Common myeloid progenitor, CD34-positive (primary cell): ENCODE results near the gene EMC1.

ENCODE experiments used
- CTCF ChIA-PET: fragments of 350-600 bp; sonication (Branson Sonifier 250); formaldehyde crosslinking; loops from one replicate; lab custom pipeline; 2021; ENCODE audit warnings: antibody characterized with exemption; lab: Charles Lee
- POLR2A ChIA-PET: fragments of 350-600 bp; sonication (Branson Sonifier 250); formaldehyde crosslinking; loops from one replicate; lab custom pipeline; 2021; ENCODE audit warnings: antibody characterized with exemption; lab: Charles Lee
- DNase-seq, 3 donors: peaks; one replicate each; pipeline versions ENCODE4 v3.0.0 to v3.0.0-alpha.2; 2013
- H3K27ac ChIP-seq, 2 experiments: 1 replicate in 1 of 2; 2 replicates in 1 of 2; pipeline ENCODE4 v1.7.0; 2013; ENCODE audit warnings: inconsistent platforms in 2 of 2, low read length in 2 of 2, mild to moderate bottlenecking in 2 of 2, low read depth in 1 of 2, moderate library complexity in 1 of 2; ENCODE audit not compliant: severe bottlenecking in 2 of 2, insufficient read depth in 1 of 2, poor library complexity in 1 of 2
- H3K27me3 ChIP-seq, 5 experiments: replicated peaks in 2 of 5; 1 replicate in 3 of 5; 2 replicates in 2 of 5; pipeline versions ENCODE4 v1.6.1 to v1.7.0; 2013; ENCODE audit warnings: low read length in 4 of 5, mild to moderate bottlenecking in 2 of 5, moderate library complexity in 2 of 5, inconsistent platforms in 1 of 5; ENCODE audit not compliant: insufficient read depth in 5 of 5, control insufficient read depth in 4 of 5
- H3K36me3 ChIP-seq, 4 experiments: 1 replicate in 2 of 4; 2 replicates in 2 of 4; pipeline versions ENCODE4 v1.6.1 to v1.7.0; 2013; ENCODE audit warnings: low read length in 3 of 4, control low read depth in 1 of 4, mild to moderate bottlenecking in 1 of 4; ENCODE audit not compliant: control insufficient read depth in 4 of 4, insufficient read depth in 4 of 4
- H3K4me1 ChIP-seq, 4 experiments: 1 replicate in 3 of 4; 2 replicates in 1 of 4; pipeline versions ENCODE4 v1.6.1 to v1.7.1; 2013; ENCODE audit warnings: low read length in 3 of 4, mild to moderate bottlenecking in 3 of 4, control low read depth in 1 of 4, inconsistent platforms in 1 of 4, moderate library complexity in 1 of 4; ENCODE audit not compliant: control insufficient read depth in 4 of 4, insufficient read depth in 4 of 4; ENCODE audit errors: control extremely low read depth in 1 of 4
- H3K4me3 ChIP-seq, 7 experiments: 1 replicate in 4 of 7; 2 replicates in 3 of 7; pipeline versions ENCODE4 v1.5.1 to v1.7.0; 2013; ENCODE audit warnings: mild to moderate bottlenecking in 7 of 7, low read length in 6 of 7, moderate library complexity in 6 of 7, inconsistent platforms in 2 of 7, low read depth in 2 of 7, control low read depth in 1 of 7; ENCODE audit not compliant: insufficient read depth in 4 of 7, control insufficient read depth in 1 of 7; ENCODE audit errors: extremely low read depth in 1 of 7
- H3K9me3 ChIP-seq, 5 experiments: 1 replicate in 4 of 5; 2 replicates in 1 of 5; pipeline versions ENCODE4 v1.6.1 to v1.7.1; 2013; ENCODE audit warnings: low read length in 4 of 5, mild to moderate bottlenecking in 2 of 5, inconsistent platforms in 1 of 5, low read depth in 1 of 5, moderate library complexity in 1 of 5; ENCODE audit not compliant: control insufficient read depth in 4 of 5, insufficient read depth in 2 of 5; ENCODE audit errors: control extremely low read depth in 1 of 5
- WGBS: methylation state at CpG from one replicate; pipeline ENCODE4 v1.1.5; 2013; ENCODE audit not compliant: insufficient coverage; 5-methylcytosine and 5-hydroxymethylcytosine counted together

Gene EMC1

GRCh38 chr1:19199329-19199968 lies 51.9 kb downstream of the EMC1 start:
- no peak overlapping the region for H3K4me3 ChIP-seq
- no peak for DNase-seq
- no peak overlapping the region for H3K27ac ChIP-seq
- no peaks in the 10 kb centered on the region for H3K27me3 ChIP-seq
- H3K9me3 ChIP-seq: no peaks in the 10 kb centered on the region
- ChIA-PET POLR2A (interaction anchor here (1.5 kb wide), 1 partner anchor 10 kb away, joined by 3 read pairs; no protein-coding TSS in a partner anchor), CTCF (interaction anchor here (0.7 to 2.1 kb wide), 5 partner anchors 9 to 20 kb away, joined by 3 to 10 read pairs (median 5); no protein-coding TSS in a partner anchor)
- 100% methylated on average over 2 of the region's 4 CpGs for WGBS
- H3K36me3 ChIP-seq: peaks cover 20 to 69% (median 39%) of the 10 kb centered on the region in 4 experiments
- H3K4me1 ChIP-seq: peaks cover 0 to 5% (median under 1%) of the 10 kb centered on the region in 4 experiments

DNA sequence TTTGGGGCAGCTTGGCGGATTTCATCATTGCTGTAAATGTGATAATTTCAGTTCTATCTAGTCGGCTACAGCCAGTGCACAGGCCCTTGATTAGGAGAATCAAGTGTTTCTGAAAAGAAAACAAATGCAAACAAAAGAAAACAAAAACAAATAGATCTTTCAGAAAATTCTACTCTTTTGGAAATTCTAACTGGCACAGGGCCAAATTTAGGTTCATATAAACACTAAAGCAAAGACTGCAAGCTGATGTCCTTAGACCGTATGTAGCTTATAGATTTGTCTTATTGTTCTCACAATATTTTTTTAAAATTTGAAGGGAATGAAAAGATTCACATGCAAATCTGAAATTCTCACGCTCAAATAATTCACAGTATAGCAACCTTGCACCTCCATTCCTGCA lies 52.5 kb downstream of the EMC1 start:
- Histone ChIP-seq H3K27ac (no peak overlapping the region), H3K9me3 (no peaks in the 10 kb centered on the region), H3K4me3 (no peak overlapping the region), H3K36me3 (peaks cover 21 to 76% (median 41%) of the 10 kb centered on the region in 4 experiments), H3K27me3 (no peaks in the 10 kb centered on the region), H3K4me1 (peaks cover 0 to 4% (median 0%) of the 10 kb centered on the region in 4 experiments)
- no peak for DNase-seq
- ChIA-PET CTCF (interaction anchor here (1.1 to 2.1 kb wide), 4 partner anchors 10 to 26 kb away, joined by 3 to 10 read pairs (median 6); no protein-coding TSS in a partner anchor), POLR2A (no interaction called here)
- 100% methylated on average over 2 of the region's 4 CpGs for WGBS

GRCh38 chr1:19197845-19198244 lies 53.5 kb downstream of the EMC1 start:
- peaks cover 0 to 4% (median 0%) of the 10 kb centered on the region in 4 experiments for H3K4me1 ChIP-seq
- POLR2A ChIA-PET: no interaction called here
- CTCF ChIA-PET: interaction anchor here (0.9 to 2.5 kb wide), 6 partner anchors 9 to 25 kb away, joined by 3 to 11 read pairs (median 6); no protein-coding TSS in a partner anchor
- DNase-seq: no peak
- H3K4me3 ChIP-seq: no peak overlapping the region
- H3K27ac ChIP-seq: no peak overlapping the region
- H3K27me3 ChIP-seq: no peaks in the 10 kb centered on the region
- H3K9me3 ChIP-seq: no peaks in the 10 kb centered on the region
- peaks cover 28 to 85% (median 50%) of the 10 kb centered on the region in 4 experiments for H3K36me3 ChIP-seq
- no CpG with 5 or more reads among the region's 2 CpGs for WGBS

- H3K9me3 ChIP-seq: no peaks in the 10 kb centered on the region
- POLR2A ChIA-PET: no interaction called here
- CTCF ChIA-PET: interaction anchor here (2.5 kb wide), 1 partner anchor 11 kb away, joined by 11 read pairs; no protein-coding TSS in a partner anchor
- no peak for DNase-seq
- H3K27ac ChIP-seq: no peak overlapping the region
- H3K27me3 ChIP-seq: no peaks in the 10 kb centered on the region
- peaks cover 35 to 95% (median 59%) of the 10 kb centered on the region in 4 experiments for H3K36me3 ChIP-seq
- no peaks in the 10 kb centered on the region for H3K4me1 ChIP-seq
- H3K4me3 ChIP-seq: no peak overlapping the region
- WGBS: no CpG with 5 or more reads among the region's 3 CpGs
Observed at GRCh38 chr1:19196331-19196730, 55.0 kb downstream of the EMC1 start.

DNA sequence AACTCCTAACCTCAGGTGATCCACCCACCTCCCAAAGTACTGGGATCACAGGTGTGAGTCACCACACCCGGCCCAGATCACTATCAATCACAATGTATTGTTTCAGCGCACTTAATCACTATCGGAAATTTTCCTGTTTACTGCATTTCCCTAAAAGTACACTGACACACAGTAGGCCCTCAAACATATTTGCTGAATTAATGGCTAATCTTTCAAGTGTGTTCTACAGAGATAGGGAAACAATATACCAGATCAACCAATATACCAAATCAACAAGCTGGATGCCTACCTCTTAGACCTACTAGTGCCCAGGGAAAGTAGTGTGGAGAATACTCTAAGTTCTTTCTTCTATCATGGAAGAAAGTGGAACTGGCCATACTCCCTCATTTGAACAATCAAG lies 58.3 kb downstream of the EMC1 start:
- no peak for DNase-seq
- Histone ChIP-seq H3K27ac (no peak overlapping the region), H3K4me3 (no peak overlapping the region), H3K9me3 (no peaks in the 10 kb centered on the region), H3K27me3 (no peaks in the 10 kb centered on the region), H3K36me3 (peaks cover 25 to 92% (median 60%) of the 10 kb centered on the region in 4 experiments), H3K4me1 (no peaks in the 10 kb centered on the region)
- no CpG with 5 or more reads among the region's 3 CpGs for WGBS
- CTCF ChIA-PET: interaction anchor here (1.0 to 1.5 kb wide), 3 partner anchors 12 to 43 kb away, joined by 3 to 4 read pairs (median 3); no protein-coding TSS in a partner anchor
- POLR2A ChIA-PET: no interaction called here

DNA sequence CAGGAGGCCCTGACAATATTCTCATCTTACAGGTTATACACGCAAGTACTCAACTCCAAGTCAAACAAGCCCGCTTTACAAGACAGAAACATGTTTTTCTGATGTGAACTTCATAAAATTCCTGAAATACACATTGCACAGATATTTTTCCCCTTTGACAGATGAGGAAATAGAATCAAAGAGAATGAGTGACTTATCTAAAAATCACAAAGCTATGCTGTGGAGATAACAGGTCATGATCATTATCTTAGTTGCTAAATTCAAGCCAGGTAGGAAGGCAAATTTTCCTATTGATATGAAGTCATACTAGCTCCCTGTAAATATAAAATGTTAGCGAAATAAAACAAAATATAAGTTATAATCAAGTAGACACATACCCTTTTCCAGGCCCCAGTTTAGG lies 59.5 kb downstream of the EMC1 start:
- H3K36me3 ChIP-seq: peaks cover 29 to 89% (median 58%) of the 10 kb centered on the region in 4 experiments
- DNase-seq: no peak
- CTCF ChIA-PET: no interaction called here
- H3K4me3 ChIP-seq: no peak overlapping the region
- no peaks in the 10 kb centered on the region for H3K4me1 ChIP-seq
- POLR2A ChIA-PET: interaction anchor here (0.9 kb wide), 1 partner anchor 28 kb away, joined by 5 read pairs; no protein-coding TSS in a partner anchor
- no peaks in the 10 kb centered on the region for H3K27me3 ChIP-seq
- H3K27ac ChIP-seq: no peak overlapping the region
- H3K9me3 ChIP-seq: no peaks in the 10 kb centered on the region
- WGBS: 100% methylated on average over 1 of the region's 3 CpGs

- Histone ChIP-seq H3K4me1 (no peaks in the 10 kb centered on the region), H3K4me3 (no peak overlapping the region), H3K9me3 (no peaks in the 10 kb centered on the region), H3K36me3 (peaks cover 32 to 89% (median 57%) of the 10 kb centered on the region in 4 experiments), H3K27ac (no peak overlapping the region), H3K27me3 (no peaks in the 10 kb centered on the region)
- ChIA-PET POLR2A (interaction anchor here (0.6 kb wide), 1 partner anchor 28 kb away, joined by 3 read pairs; no protein-coding TSS in a partner anchor), CTCF (no interaction called here)
- DNase-seq: no peak
- 93% methylated on average over 4 of the region's 4 CpGs for WGBS
Observed at GRCh38 chr1:19190468-19190867, 60.9 kb downstream of the EMC1 start.
